MCF 10A (cell line): ENCODE measurements around the gene TTLL8. TPM values are rescaled to one million over a fixed set of nuclear protein-coding genes. Genes with fewer than 3 reads are reported as not detected.

Experiments
- BruUV-seq: library from RNA; stranded (reverse); fragments of 400-500 nt; replicated peaks from 2 replicates; lab custom pipeline; 2021; lab: Mats Ljungman, UMichigan
- CTCF ChIA-PET: fragments of 300-600 bp; sonication (Branson Sonifier 250); formaldehyde crosslinking; extraction: SDS; loops from one replicate; lab custom pipeline; 2021; ENCODE audit warnings: antibody characterized with exemption, inconsistent platforms; lab: Yijun Ruan, JAX
- POLR2A ChIA-PET: fragments of 300-600, 350-650 bp; sonication (Branson Sonifier 250); formaldehyde crosslinking; extraction: SDS; loops from one replicate; lab custom pipeline; 2020; ENCODE audit warnings: antibody characterized with exemption, inconsistent platforms; lab: Yijun Ruan, JAX
- DNase-seq: peaks from one replicate; pipeline ENCODE4 v3.0.0-alpha.2; 2018; ENCODE audit not compliant: unreplicated experiment
- H3K27ac Mint-ChIP-seq: one replicate; pipeline ENCODE4 v1.8.0; 2022; ENCODE audit warnings: mild to moderate bottlenecking, low read depth, mixed read lengths; ENCODE audit not compliant: unreplicated experiment
- H3K27me3 Mint-ChIP-seq: one replicate; pipeline ENCODE4 v1.8.0; 2022; ENCODE audit warnings: mixed read lengths; ENCODE audit not compliant: insufficient read depth, unreplicated experiment
- H3K36me3 Mint-ChIP-seq: one replicate; pipeline ENCODE4 v1.8.0; 2022; ENCODE audit warnings: mild to moderate bottlenecking, moderate library complexity, mixed read lengths; ENCODE audit not compliant: insufficient read depth, unreplicated experiment
- H3K4me1 Mint-ChIP-seq: one replicate; pipeline ENCODE4 v1.8.0; 2022; ENCODE audit warnings: mixed read lengths; ENCODE audit not compliant: insufficient read depth, unreplicated experiment
- H3K4me3 Mint-ChIP-seq: one replicate; pipeline ENCODE4 v1.8.0; 2022; ENCODE audit warnings: mild to moderate bottlenecking, moderate library complexity, mixed read lengths; ENCODE audit not compliant: unreplicated experiment
- H3K9me3 Mint-ChIP-seq: one replicate; pipeline ENCODE4 v1.8.0; 2022; ENCODE audit warnings: mixed read lengths; ENCODE audit not compliant: unreplicated experiment
- intact Hi-C: fragments of 100-400 bp; cut with micrococcal nuclease; formaldehyde crosslinking; loops from 2 replicates; pipeline ENCODE4 v1.14.1; 2022
- total RNA-seq: library from RNA; stranded (reverse); gene quantifications from 2 replicates; pipeline ENCODE4 v1.2.3, GENCODE V29; 2022
- TF ChIP-seq, protein P1 (sequence below): fragments of 200-600 bp; IDR thresholded peaks from one replicate; pipeline ENCODE4 v1.8.0; 2022; ENCODE audit warnings: antibody characterized with exemption, mild to moderate bottlenecking; ENCODE audit not compliant: unreplicated experiment

Gene TTLL8
- total RNA-seq, 1 experiment from 2014 or later, result not detected

- no TSS peak for BruUV-seq
Measured at GRCh38 chr22:49976439-49977175, 81.5 kb downstream of the TTLL8 start.

GRCh38 chr22:49975543-49976389 lies 82.3 kb downstream of the TTLL8 start:
- Mint-ChIP-seq H3K27me3 (no peaks in the 10 kb centered on the region), H3K36me3 (peaks cover 12% of the 10 kb centered on the region), H3K4me3 (no peak overlapping the region), H3K9me3 (peaks cover 12% of the 10 kb centered on the region), H3K27ac (no peak overlapping the region), H3K4me1 (peaks cover 7% of the 10 kb centered on the region)
- ChIA-PET CTCF (no interaction called here), POLR2A (interaction anchor here (0.8 kb wide), 1 partner anchor 30 kb away, joined by 7 read pairs; no protein-coding TSS in a partner anchor)
- intact Hi-C loops, result no loop called here
- TF ChIP-seq, protein P1, sequence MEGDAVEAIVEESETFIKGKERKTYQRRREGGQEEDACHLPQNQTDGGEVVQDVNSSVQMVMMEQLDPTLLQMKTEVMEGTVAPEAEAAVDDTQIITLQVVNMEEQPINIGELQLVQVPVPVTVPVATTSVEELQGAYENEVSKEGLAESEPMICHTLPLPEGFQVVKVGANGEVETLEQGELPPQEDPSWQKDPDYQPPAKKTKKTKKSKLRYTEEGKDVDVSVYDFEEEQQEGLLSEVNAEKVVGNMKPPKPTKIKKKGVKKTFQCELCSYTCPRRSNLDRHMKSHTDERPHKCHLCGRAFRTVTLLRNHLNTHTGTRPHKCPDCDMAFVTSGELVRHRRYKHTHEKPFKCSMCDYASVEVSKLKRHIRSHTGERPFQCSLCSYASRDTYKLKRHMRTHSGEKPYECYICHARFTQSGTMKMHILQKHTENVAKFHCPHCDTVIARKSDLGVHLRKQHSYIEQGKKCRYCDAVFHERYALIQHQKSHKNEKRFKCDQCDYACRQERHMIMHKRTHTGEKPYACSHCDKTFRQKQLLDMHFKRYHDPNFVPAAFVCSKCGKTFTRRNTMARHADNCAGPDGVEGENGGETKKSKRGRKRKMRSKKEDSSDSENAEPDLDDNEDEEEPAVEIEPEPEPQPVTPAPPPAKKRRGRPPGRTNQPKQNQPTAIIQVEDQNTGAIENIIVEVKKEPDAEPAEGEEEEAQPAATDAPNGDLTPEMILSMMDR, result no peak
- no TSS peak for BruUV-seq
- no peak for DNase-seq

More at GRCh38 chr22:49976439-49977175, 81.5 kb downstream of the TTLL8 start:
- Mint-ChIP-seq H3K27me3 (no peaks in the 10 kb centered on the region), H3K4me1 (peaks cover 6% of the 10 kb centered on the region), H3K36me3 (peaks cover 17% of the 10 kb centered on the region), H3K27ac (no peak overlapping the region), H3K4me3 (no peak overlapping the region), H3K9me3 (peaks cover 12% of the 10 kb centered on the region)
- intact Hi-C loops, result no loop called here
- no peak for DNase-seq
- CTCF ChIA-PET, result interaction anchor here (1.1 kb wide), 1 partner anchor 51 kb away, joined by 3 read pairs; no protein-coding TSS in a partner anchor
- TF ChIP-seq, protein P1, result no peak
- POLR2A ChIA-PET, result interaction anchor here (0.6 to 0.8 kb wide), 2 partner anchors 29 to 37 kb away, joined by 3 to 7 read pairs; no protein-coding TSS in a partner anchor

GRCh38 chr22:49973018-49973961 lies 84.8 kb downstream of the TTLL8 start:
- no TSS peak for BruUV-seq
- no peaks in the 10 kb centered on the region for H3K27me3 Mint-ChIP-seq
- no peak for DNase-seq
- TF ChIP-seq, protein P1, result no peak
- ChIA-PET CTCF (no interaction called here), POLR2A (no interaction called here)
- peaks cover 11% of the 10 kb centered on the region for H3K4me1 Mint-ChIP-seq
- H3K9me3 Mint-ChIP-seq, result no peaks in the 10 kb centered on the region
- peaks cover 7% of the 10 kb centered on the region for H3K36me3 Mint-ChIP-seq
- intact Hi-C loops, result loop anchor here (5.0 kb wide), 1 partner anchor 54 kb away; no protein-coding TSS in a partner anchor
- H3K4me3 Mint-ChIP-seq, result no peak overlapping the region
- no peak overlapping the region for H3K27ac Mint-ChIP-seq
